SK-N-SH (cell line): ENCODE data around the gene PIEZO2.

Experiments used
- CTCF ChIP-seq: fragments of 200-600 bp; sonication (generic); IDR thresholded peaks from 2 replicates; pipeline ENCODE4 v1.6.1; 2017; ENCODE audit warnings: antibody characterized with exemption, mild to moderate bottlenecking, moderate library complexity
- EP300 ChIP-seq, 2 experiments: IDR thresholded peaks; 2 replicates each; pipeline versions ENCODE4 v1.4.0 to v1.6.1; 2012; ENCODE audit warnings: borderline replicate concordance in 1 of 2, low read depth in 1 of 2, low read length in 1 of 2
- MXI1 ChIP-seq: IDR thresholded peaks from 2 replicates; pipeline ENCODE4 v1.6.1; 2012; ENCODE audit warnings: mild to moderate bottlenecking, low read depth, low read length, improper control_type of control experiment
- PBX3 ChIP-seq: IDR thresholded peaks from 2 replicates; pipeline ENCODE4; 2012
- POLR2AphosphoS5 ChIP-seq: IDR thresholded peaks from 2 replicates; pipeline ENCODE4 v1.6.1; 2012; ENCODE audit warnings: low read depth, low read length
- SMC3 ChIP-seq: IDR thresholded peaks from 2 replicates; pipeline ENCODE4 v1.6.1; 2012; ENCODE audit warnings: low read depth, low read length, improper control_type of control experiment
- TAF1 ChIP-seq: IDR thresholded peaks from 2 replicates; pipeline ENCODE4 v1.6.1; 2012; ENCODE audit warnings: low read depth, mild to moderate bottlenecking, low read length, moderate library complexity, borderline replicate concordance
- TEAD4 ChIP-seq: IDR thresholded peaks from 2 replicates; pipeline ENCODE4 v1.4.0; 2012; ENCODE audit warnings: mild to moderate bottlenecking, borderline replicate concordance; ENCODE audit not compliant: insufficient read depth
- USF1 ChIP-seq: IDR thresholded peaks from 2 replicates; pipeline ENCODE4 v1.4.0; 2012; ENCODE audit warnings: low read depth, borderline replicate concordance

- TF ChIP-seq PBX3 = no peak
- no peak for TF ChIP-seq EP300 (IDR thresholded peaks at IDR 0.05; ENCODE audit: borderline replicate concordance in 1 of 2, low read depth in 1 of 2, low read length in 1 of 2)
- TF ChIP-seq CTCF = no peak
- no peak for TF ChIP-seq SMC3
- no peak for TF ChIP-seq POLR2AphosphoS5
- TF ChIP-seq TEAD4 = no peak
- TF ChIP-seq TAF1 = no peak
- TF ChIP-seq USF1 = no peak
- no peak for TF ChIP-seq MXI1
Observed at GRCh38 chr18:10928011-10928771, 221.2 kb downstream of the PIEZO2 start.
